Measurements from ENCODE around the gene SMIM12. TPM values are rescaled to one million over a fixed set of nuclear protein-coding genes. Genes with fewer than 3 reads are reported as not detected.
"Not testable (repeated sequence)": the region's sequence is repeated elsewhere in the genome, so short reads cannot be mapped to it uniquely, and the experiment has no call there.

The SMIM12 gene
- total RNA-seq, 1 donor from 2014 or later = 58.7 TPM

DNA sequence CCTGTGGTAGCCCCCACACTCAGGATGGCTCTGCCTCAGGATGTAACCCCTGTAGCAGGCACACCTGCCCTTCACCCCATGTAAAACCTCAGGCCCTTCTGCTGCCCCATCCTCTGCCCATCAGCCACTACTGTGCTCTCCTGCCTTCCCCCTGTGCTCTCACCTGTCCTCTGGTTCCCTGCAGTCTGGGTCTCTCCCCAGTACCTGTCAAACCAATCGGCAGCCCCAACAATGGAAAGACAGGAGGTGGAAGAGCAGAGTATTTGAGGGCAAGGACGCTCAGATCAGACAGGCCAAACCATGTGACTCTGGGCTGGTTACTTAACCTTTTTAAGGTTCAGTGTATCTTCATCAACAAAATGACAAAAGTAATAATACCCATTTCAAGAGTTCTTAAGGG is 30.9 kb downstream of the SMIM12 start:
- intact Hi-C loops (cut with micrococcal nuclease) = no loop called here
- Mint-ChIP-seq H3K4me1 (ENCODE audit: low read depth) (no peaks in the 10 kb centered on the region), H3K27me3 (ENCODE audit: low read depth) (no peaks in the 10 kb centered on the region)

GRCh38 chr1:34827341-34827941 is 32.1 kb downstream of the SMIM12 start:
- H3K4me3 Mint-ChIP-seq (ENCODE audit: low read depth) = no peak overlapping the region
- H3K4me1 Mint-ChIP-seq (ENCODE audit: low read depth) = no peaks in the 10 kb centered on the region
- DNase-seq (ENCODE audit: low spot score) = peak; percentile 3
- H3K27me3 Mint-ChIP-seq (ENCODE audit: low read depth) = no peaks in the 10 kb centered on the region
- intact Hi-C loops (cut with micrococcal nuclease) = no loop called here
- H3K36me3 Mint-ChIP-seq (ENCODE audit: low read depth) = no peaks in the 10 kb centered on the region
- no peaks in the 10 kb centered on the region for H3K9me3 Mint-ChIP-seq
- H3K27ac Mint-ChIP-seq = no peak overlapping the region

More for the DNA sequence above, 30.9 kb downstream of the SMIM12 start:
- DNase-seq (ENCODE audit: low spot score) = peak; percentile 7
- no peaks in the 10 kb centered on the region for H3K36me3 Mint-ChIP-seq (ENCODE audit: low read depth)
- H3K9me3 Mint-ChIP-seq = no peaks in the 10 kb centered on the region
- H3K27ac Mint-ChIP-seq = no peak overlapping the region
- H3K4me3 Mint-ChIP-seq (ENCODE audit: low read depth) = no peak overlapping the region

- H3K27me3 Mint-ChIP-seq (ENCODE audit: low read depth) = no peaks in the 10 kb centered on the region
- intact Hi-C loops (cut with micrococcal nuclease) = no loop called here
- no peak overlapping the region for H3K4me3 Mint-ChIP-seq (ENCODE audit: low read depth)
- H3K36me3 Mint-ChIP-seq (ENCODE audit: low read depth) = no peaks in the 10 kb centered on the region
- peak; percentile 6 for DNase-seq (ENCODE audit: low spot score)
- no peaks in the 10 kb centered on the region for H3K4me1 Mint-ChIP-seq (ENCODE audit: low read depth)
- no peaks in the 10 kb centered on the region for H3K9me3 Mint-ChIP-seq
- H3K27ac Mint-ChIP-seq = no peak overlapping the region
These were observed 34.0 kb downstream of the SMIM12 start for GRCh38 chr1:34825455-34826091.

- DNase-seq (ENCODE audit: low spot score) = peak; percentile 3
- Mint-ChIP-seq H3K36me3 (ENCODE audit: low read depth) (no peaks in the 10 kb centered on the region), H3K27me3 (ENCODE audit: low read depth) (no peaks in the 10 kb centered on the region), H3K27ac (no peak overlapping the region), H3K9me3 (no peaks in the 10 kb centered on the region), H3K4me1 (ENCODE audit: low read depth) (no peaks in the 10 kb centered on the region), H3K4me3 (ENCODE audit: low read depth) (no peak overlapping the region)
- intact Hi-C loops (cut with micrococcal nuclease) = no loop called here
These were observed 34.6 kb downstream of the SMIM12 start for GRCh38 chr1:34824817-34825454.

DNA sequence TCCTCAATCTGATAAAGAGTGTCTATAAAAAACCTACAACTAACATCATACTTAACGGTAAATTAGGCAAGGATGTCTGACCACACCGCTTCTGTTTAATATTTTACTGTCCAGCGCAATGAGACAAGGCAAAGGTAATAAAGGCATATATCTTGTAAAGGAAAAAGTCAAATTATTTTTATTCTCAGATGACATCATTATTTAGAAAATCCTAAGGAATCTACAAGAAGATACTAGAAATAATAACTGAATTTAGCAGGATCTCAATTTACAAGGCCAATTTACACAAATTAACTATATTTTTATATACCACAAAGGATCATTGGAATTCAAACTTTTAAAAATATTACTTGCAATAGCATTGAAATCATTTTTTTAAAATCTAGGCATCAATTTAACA is 37.3 kb downstream of the SMIM12 start:
- Mint-ChIP-seq H3K27me3 (ENCODE audit: low read depth) (peaks cover 1% of the 10 kb centered on the region), H3K4me3 (ENCODE audit: low read depth) (no peak overlapping the region), H3K36me3 (ENCODE audit: low read depth) (no peaks in the 10 kb centered on the region), H3K27ac (no peak overlapping the region), H3K9me3 (no peaks in the 10 kb centered on the region), H3K4me1 (ENCODE audit: low read depth) (no peaks in the 10 kb centered on the region)
- intact Hi-C loops (cut with micrococcal nuclease) = no loop called here
- DNase-seq (ENCODE audit: low spot score) = no peak

- H3K4me3 Mint-ChIP-seq (ENCODE audit: low read depth); H3K27me3 Mint-ChIP-seq (ENCODE audit: low read depth); H3K36me3 Mint-ChIP-seq (ENCODE audit: low read depth); DNase-seq (ENCODE audit: low spot score); H3K4me1 Mint-ChIP-seq (ENCODE audit: low read depth); H3K9me3 Mint-ChIP-seq; H3K27ac Mint-ChIP-seq; intact Hi-C loops (cut with micrococcal nuclease): not testable (repeated sequence)
These were observed 40.7 kb downstream of the SMIM12 start for GRCh38 chr1:34818862-34819261.

DNA sequence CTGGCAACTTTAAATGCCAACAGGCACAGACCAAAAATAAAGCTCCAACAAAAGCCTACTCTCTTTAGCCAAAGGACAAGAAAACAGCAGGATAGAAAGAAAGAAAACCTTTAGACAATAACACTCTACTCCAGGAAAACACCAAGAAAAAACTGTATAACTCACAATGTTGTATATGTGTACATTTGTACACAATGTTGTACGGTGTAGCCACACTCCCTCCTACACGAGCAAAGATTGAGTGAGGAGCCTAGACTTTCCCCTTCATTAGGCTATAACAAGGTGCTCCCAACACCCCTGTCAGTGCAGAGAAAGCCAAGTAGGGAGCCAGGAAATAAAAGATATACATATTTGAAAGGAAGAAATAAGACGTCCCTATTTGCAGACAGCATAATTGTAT is 42.8 kb downstream of the SMIM12 start:
- Mint-ChIP-seq H3K4me1 (ENCODE audit: low read depth) (no peaks in the 10 kb centered on the region), H3K4me3 (ENCODE audit: low read depth) (no peak overlapping the region), H3K9me3 (no peaks in the 10 kb centered on the region), H3K27ac (no peak overlapping the region), H3K36me3 (ENCODE audit: low read depth) (no peaks in the 10 kb centered on the region), H3K27me3 (ENCODE audit: low read depth) (peaks cover 1% of the 10 kb centered on the region)
- intact Hi-C loops (cut with micrococcal nuclease) = no loop called here
- DNase-seq (ENCODE audit: low spot score) = no peak

GRCh38 chr1:34816332-34816731 is 43.2 kb downstream of the SMIM12 start:
- no peaks in the 10 kb centered on the region for H3K9me3 Mint-ChIP-seq
- H3K4me3 Mint-ChIP-seq (ENCODE audit: low read depth) = no peak overlapping the region

GRCh38 chr1:34810781-34811180 is 48.8 kb downstream of the SMIM12 start:
- H3K27me3 Mint-ChIP-seq (ENCODE audit: low read depth); H3K4me3 Mint-ChIP-seq (ENCODE audit: low read depth); DNase-seq (ENCODE audit: low spot score); H3K4me1 Mint-ChIP-seq (ENCODE audit: low read depth); H3K36me3 Mint-ChIP-seq (ENCODE audit: low read depth); H3K27ac Mint-ChIP-seq; intact Hi-C loops (cut with micrococcal nuclease): not testable (repeated sequence)
- peaks cover 10% of the 10 kb centered on the region for H3K9me3 Mint-ChIP-seq

More at GRCh38 chr1:34816332-34816731, 43.2 kb downstream of the SMIM12 start:
- H3K36me3 Mint-ChIP-seq (ENCODE audit: low read depth) = no peaks in the 10 kb centered on the region
- DNase-seq (ENCODE audit: low spot score) = no peak
- H3K4me1 Mint-ChIP-seq (ENCODE audit: low read depth) = no peaks in the 10 kb centered on the region
- H3K27me3 Mint-ChIP-seq (ENCODE audit: low read depth) = peaks cover 1% of the 10 kb centered on the region
- intact Hi-C loops (cut with micrococcal nuclease) = no loop called here
- no peak overlapping the region for H3K27ac Mint-ChIP-seq

DNA sequence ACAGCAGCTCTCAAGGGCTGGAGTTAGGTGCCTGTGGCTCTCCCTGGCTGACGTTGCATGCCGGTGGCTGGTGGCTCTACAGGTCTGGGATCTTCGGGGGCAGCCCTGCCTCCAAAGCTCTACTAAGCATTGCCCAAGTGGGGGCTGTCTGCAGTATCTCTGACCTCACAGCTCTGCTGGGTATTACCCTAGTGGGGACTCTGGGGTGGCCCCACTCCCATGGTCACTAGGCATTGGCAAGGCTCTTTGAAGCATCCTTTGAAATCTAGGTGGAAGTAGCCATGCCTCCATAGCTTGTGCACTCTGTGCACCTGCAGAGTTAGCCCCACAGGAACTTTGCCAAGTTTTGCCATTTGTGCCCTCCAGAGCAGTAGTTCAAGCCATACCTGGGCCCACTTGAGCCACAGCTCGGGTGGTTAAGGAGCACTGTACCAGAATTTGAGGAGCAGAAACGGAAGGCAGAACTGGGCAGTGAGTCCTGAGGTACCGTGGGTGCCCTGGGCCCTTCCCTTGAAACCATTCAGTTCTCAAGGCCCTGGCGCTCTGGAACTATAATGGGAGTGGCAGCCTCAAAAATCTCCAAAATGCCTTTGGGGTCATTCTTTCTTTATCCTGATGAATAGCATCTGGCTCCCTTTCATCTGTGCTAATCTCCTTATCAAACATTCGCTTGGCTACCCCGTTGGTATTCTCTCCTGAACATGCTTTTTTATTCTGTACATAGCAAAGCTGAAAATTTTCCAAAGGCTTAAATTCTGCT is 51.3 kb downstream of the SMIM12 start:
- no peaks in the 10 kb centered on the region for H3K36me3 Mint-ChIP-seq (ENCODE audit: low read depth)
- intact Hi-C loops (cut with micrococcal nuclease) = no loop called here
- peaks cover 3% of the 10 kb centered on the region for H3K27me3 Mint-ChIP-seq (ENCODE audit: low read depth)
- H3K27ac Mint-ChIP-seq = no peak overlapping the region
- H3K9me3 Mint-ChIP-seq = peaks cover 14% of the 10 kb centered on the region
- H3K4me3 Mint-ChIP-seq (ENCODE audit: low read depth) = no peak overlapping the region
- H3K4me1 Mint-ChIP-seq (ENCODE audit: low read depth) = no peaks in the 10 kb centered on the region
- peak; percentile 5 for DNase-seq (ENCODE audit: low spot score)

DNA sequence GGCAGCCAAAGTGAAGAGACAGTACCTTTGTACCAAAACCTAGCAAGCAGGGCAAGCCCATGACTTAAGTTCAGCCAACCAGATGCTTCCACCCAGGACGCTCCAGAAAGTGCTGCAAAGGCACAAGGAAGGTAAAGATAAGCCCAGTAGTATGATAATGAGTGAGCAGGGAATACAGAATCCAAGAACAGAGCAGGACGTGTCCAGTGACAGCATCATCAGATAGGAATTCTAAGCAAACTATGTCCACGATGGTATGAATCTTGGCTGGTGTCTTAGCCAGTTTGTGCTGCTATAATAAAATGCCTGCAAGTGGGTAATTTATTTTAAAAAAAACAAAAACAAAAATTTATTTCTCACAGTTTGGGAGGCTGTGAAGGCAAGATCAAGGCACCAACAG is 53.2 kb downstream of the SMIM12 start:
- Mint-ChIP-seq H3K4me3 (ENCODE audit: low read depth) (no peak overlapping the region), H3K27ac (no peak overlapping the region), H3K27me3 (ENCODE audit: low read depth) (peaks cover 3% of the 10 kb centered on the region), H3K9me3 (peaks cover 14% of the 10 kb centered on the region), H3K4me1 (ENCODE audit: low read depth) (no peaks in the 10 kb centered on the region), H3K36me3 (ENCODE audit: low read depth) (no peaks in the 10 kb centered on the region)
- intact Hi-C loops (cut with micrococcal nuclease) = no loop called here
- DNase-seq (ENCODE audit: low spot score) = peak; percentile 2

- intact Hi-C loops (cut with micrococcal nuclease) = no loop called here
- H3K27me3 Mint-ChIP-seq (ENCODE audit: low read depth) = peaks cover 3% of the 10 kb centered on the region
- peaks cover 7% of the 10 kb centered on the region for H3K4me1 Mint-ChIP-seq (ENCODE audit: low read depth)
- no peak overlapping the region for H3K4me3 Mint-ChIP-seq (ENCODE audit: low read depth)
- no peak for DNase-seq (ENCODE audit: low spot score)
- peaks cover 4% of the 10 kb centered on the region for H3K9me3 Mint-ChIP-seq
- H3K27ac Mint-ChIP-seq = no peak overlapping the region
- H3K36me3 Mint-ChIP-seq (ENCODE audit: low read depth) = no peaks in the 10 kb centered on the region
These were observed 55.8 kb downstream of the SMIM12 start for GRCh38 chr1:34803770-34804169.
